SU-DHL-6 (cell line): ENCODE data around the gene GOLIM4.

Source experiments
- CTCF ChIP-seq: fragments of 200-600 bp; sonication (generic); IDR thresholded peaks from one replicate; pipeline ENCODE4 v1.5.1; 2017; ENCODE audit warnings: antibody characterized with exemption, mild to moderate bottlenecking, low read length, moderate library complexity; ENCODE audit not compliant: insufficient read depth, poor library complexity, severe bottlenecking
- EZH2phosphoT487 ChIP-seq: fragments of 200-600 bp; sonication (generic), shearing (Covaris generic); conservative IDR thresholded peaks from 2 replicates; pipeline ENCODE4 v1.6.1; 2018; ENCODE audit warnings: mild to moderate bottlenecking, antibody characterized with exemption, low read length, moderate library complexity, mixed read lengths

GRCh38 chr3:168096210-168096652, 507 bp upstream of the GOLIM4 start:
- TF ChIP-seq CTCF, result no peak
- no peak for TF ChIP-seq EZH2phosphoT487
